Measurements from ENCODE around the gene SPIB.

DNA sequence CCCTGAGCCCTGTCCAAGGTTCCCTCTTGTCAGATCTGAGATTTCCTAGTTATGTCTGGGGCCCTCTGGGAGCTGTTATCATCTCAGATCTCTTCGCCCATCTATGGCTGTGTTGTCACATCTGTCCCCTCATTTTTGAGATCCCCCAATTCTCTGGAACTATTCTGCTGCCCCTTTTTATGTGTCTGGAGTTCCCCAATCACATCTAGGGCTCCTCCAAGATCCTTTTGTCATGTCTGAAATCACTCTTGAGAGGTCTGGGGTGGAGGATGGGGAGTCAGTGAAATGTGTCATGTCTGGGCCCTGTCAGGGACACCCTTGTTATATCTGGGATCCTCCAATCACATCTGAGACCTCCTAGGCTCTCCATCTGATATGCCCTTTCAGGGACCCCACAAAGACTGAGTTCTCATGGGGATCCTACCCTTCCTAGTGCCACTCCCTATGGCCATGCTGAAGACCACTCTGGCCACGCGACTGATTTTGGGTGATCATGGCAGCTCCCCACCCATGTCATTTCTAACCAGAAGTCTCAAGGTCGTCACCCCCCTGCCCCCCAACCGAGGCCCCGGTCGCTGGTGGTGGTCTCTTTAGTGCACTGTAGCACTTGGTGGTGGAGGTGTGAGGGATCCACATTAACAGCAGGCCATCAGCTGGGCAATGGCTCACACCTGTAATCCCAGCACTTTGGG lies 10.2 kb downstream of the SPIB start:
- TF ChIP-seq, protein P1, sequence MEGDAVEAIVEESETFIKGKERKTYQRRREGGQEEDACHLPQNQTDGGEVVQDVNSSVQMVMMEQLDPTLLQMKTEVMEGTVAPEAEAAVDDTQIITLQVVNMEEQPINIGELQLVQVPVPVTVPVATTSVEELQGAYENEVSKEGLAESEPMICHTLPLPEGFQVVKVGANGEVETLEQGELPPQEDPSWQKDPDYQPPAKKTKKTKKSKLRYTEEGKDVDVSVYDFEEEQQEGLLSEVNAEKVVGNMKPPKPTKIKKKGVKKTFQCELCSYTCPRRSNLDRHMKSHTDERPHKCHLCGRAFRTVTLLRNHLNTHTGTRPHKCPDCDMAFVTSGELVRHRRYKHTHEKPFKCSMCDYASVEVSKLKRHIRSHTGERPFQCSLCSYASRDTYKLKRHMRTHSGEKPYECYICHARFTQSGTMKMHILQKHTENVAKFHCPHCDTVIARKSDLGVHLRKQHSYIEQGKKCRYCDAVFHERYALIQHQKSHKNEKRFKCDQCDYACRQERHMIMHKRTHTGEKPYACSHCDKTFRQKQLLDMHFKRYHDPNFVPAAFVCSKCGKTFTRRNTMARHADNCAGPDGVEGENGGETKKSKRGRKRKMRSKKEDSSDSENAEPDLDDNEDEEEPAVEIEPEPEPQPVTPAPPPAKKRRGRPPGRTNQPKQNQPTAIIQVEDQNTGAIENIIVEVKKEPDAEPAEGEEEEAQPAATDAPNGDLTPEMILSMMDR (IDR thresholded peaks at IDR 0.05) = no peak
- TF ChIP-seq EP300 (IDR thresholded peaks at IDR 0.05) (no peak), POLR2AphosphoS5 (IDR thresholded peaks at IDR 0.05) (no peak)
